Esophagus squamous epithelium (tissue), 5 donors: ENCODE data around the gene ELF4. TPM values are rescaled to one million over a fixed set of nuclear protein-coding genes. Genes with fewer than 3 reads are reported as not detected.

Experiments used
- DNase-seq: peaks from one replicate; lab custom pipeline; 2025; lab: John Stamatoyannopoulos, UW
- H3K27ac ChIP-seq, 4 donors: fragments of 200-600 bp; sonication (generic); one replicate each; pipeline ENCODE4 v1.5.1; 2016 to 2019; ENCODE audit warnings: mild to moderate bottlenecking in 1 of 4
- H3K27me3 ChIP-seq, 4 donors: fragments of 200-600 bp; sonication (generic); 1 replicate in 3 of 4; 2 replicates in 1 of 4; pipeline versions ENCODE4 v1.5.1 to v1.6.0; 2017 to 2021; ENCODE audit warnings: antibody characterized with exemption in 1 of 4
- H3K36me3 ChIP-seq, 3 donors: fragments of 200-600 bp; sonication (generic); one replicate each; pipeline ENCODE4 v1.5.1; 2016 to 2019
- H3K4me1 ChIP-seq, 3 donors: fragments of 200-600 bp; sonication (generic); one replicate each; pipeline ENCODE4 v1.5.1; 2017 to 2019
- H3K4me3 ChIP-seq, 4 donors: fragments of 200-600 bp; sonication (generic); 1 replicate in 3 of 4; 2 replicates in 1 of 4; pipeline ENCODE4 v1.5.1; 2016 to 2019; ENCODE audit warnings: mild to moderate bottlenecking in 2 of 4, moderate library complexity in 1 of 4
- H3K9me3 ChIP-seq, 3 donors: fragments of 200-600 bp; sonication (generic); one replicate each; pipeline ENCODE4 v1.5.1; 2016 to 2019
- POLR2A ChIP-seq, 4 donors: fragments of 450-650 bp; IDR thresholded peaks; one replicate each; pipeline ENCODE4 v1.6.1; 2017; ENCODE audit warnings: antibody characterized with exemption in 4 of 4, mild to moderate bottlenecking in 4 of 4, moderate library complexity in 3 of 4
- WGBS, 2 donors: methylation state at CpG; one replicate each; pipeline ENCODE4 v1.1.5; 2018; 5-methylcytosine and 5-hydroxymethylcytosine counted together
- intact Hi-C: fragments of 100-400 bp; cut with DNase I; formaldehyde crosslinking; loops from one replicate; pipeline ENCODE4 v1.15.0; 2022
- total RNA-seq, 4 donors: library from RNA; depleted of rRNA; stranded (reverse); fragments of >200 nt; gene quantifications; one replicate each; pipeline ENCODE4 v1.1.0, GENCODE V29; 2016
- TF ChIP-seq, protein P1 (sequence below), 6 experiments: fragments of 450-650 bp in 4 of 6; fragments of 200-600 bp in 2 of 6; sonication (generic) in 2 of 6; IDR thresholded peaks; one replicate each; pipeline ENCODE4 v1.5.1; 2016 to 2019; ENCODE audit warnings: antibody characterized with exemption in 6 of 6, mild to moderate bottlenecking in 4 of 6, moderate library complexity in 4 of 6
- donor health status: DM: yes; HTN: yes; CAD: no.

ELF4 gene
- total RNA-seq, result 10 to 100 TPM in 3 of 4 donors, 1 to 10 TPM in 1; 9.2 to 14.1 (median 12.5) TPM

- no peaks in the 10 kb centered on the region for H3K9me3 ChIP-seq
- no peaks in the 10 kb centered on the region for H3K27me3 ChIP-seq
- peaks cover 9 to 66% (median 22%) of the 10 kb centered on the region in 3 donors for H3K4me1 ChIP-seq
- H3K27ac ChIP-seq, result peak within 1 kb of the TSS; percentile 88 to 96 (median 94)
- peak within 1 kb of the TSS; percentile 63 to 77 (median 74) for H3K4me3 ChIP-seq
- 49% methylated on average over 26 of the region's 123 CpGs; no CpG with 5 or more reads in 1 of the 2 donors for WGBS, 2 donors
- intact Hi-C loops, result no loop called here
- DNase-seq, result peak; percentile 9
- peak in 1 of 4 donors; percentile 56 for TF ChIP-seq POLR2A (IDR thresholded peaks at IDR 0.05)
- TF ChIP-seq, protein P1, sequence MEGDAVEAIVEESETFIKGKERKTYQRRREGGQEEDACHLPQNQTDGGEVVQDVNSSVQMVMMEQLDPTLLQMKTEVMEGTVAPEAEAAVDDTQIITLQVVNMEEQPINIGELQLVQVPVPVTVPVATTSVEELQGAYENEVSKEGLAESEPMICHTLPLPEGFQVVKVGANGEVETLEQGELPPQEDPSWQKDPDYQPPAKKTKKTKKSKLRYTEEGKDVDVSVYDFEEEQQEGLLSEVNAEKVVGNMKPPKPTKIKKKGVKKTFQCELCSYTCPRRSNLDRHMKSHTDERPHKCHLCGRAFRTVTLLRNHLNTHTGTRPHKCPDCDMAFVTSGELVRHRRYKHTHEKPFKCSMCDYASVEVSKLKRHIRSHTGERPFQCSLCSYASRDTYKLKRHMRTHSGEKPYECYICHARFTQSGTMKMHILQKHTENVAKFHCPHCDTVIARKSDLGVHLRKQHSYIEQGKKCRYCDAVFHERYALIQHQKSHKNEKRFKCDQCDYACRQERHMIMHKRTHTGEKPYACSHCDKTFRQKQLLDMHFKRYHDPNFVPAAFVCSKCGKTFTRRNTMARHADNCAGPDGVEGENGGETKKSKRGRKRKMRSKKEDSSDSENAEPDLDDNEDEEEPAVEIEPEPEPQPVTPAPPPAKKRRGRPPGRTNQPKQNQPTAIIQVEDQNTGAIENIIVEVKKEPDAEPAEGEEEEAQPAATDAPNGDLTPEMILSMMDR (IDR thresholded peaks at IDR 0.05), result no peak
- H3K36me3 ChIP-seq, result no peaks in the 10 kb centered on the region
These were observed at the start of gene ELF4 for GRCh38 chrX:130110379-130111219. ELF4 (minus strand) TSS chrX:130110497; CDS start chrX:130081330, 29,167 bp downstream.

DNA sequence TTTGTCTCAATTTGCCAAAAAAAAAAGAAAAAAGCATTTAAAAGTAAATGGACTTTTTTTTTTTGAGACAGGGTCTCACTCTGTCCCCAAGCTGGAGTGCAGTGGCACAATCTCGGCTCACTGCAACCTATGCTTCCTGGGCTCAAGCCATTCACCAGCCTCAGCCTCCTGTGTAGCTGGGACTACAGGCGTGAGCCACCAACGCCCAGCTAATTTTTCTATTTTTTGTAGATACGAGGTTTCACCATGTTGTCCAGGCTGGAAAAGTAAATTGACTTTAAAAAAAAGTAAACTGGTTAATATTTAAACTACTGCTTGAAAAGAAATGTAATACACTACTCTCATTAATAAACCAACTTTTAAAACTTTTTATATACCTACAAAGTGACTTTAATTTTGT, 49.5 kb upstream of the ELF4 start:
- H3K4me1 ChIP-seq, result peaks cover 0 to 9% (median 4%) of the 10 kb centered on the region in 3 donors
- 80 to 90% methylated on average over 4 of the region's 4 CpGs for WGBS, 2 donors
- no peak for DNase-seq
- H3K27ac ChIP-seq, result no peak overlapping the region
- H3K36me3 ChIP-seq, result no peaks in the 10 kb centered on the region
- TF ChIP-seq POLR2A (IDR thresholded peaks at IDR 0.05), result no peak
- TF ChIP-seq, protein P1 (IDR thresholded peaks at IDR 0.05), result no peak
- intact Hi-C loops, result no loop called here
- H3K27me3 ChIP-seq, result no peaks in the 10 kb centered on the region
- no peak overlapping the region for H3K4me3 ChIP-seq
- no peaks in the 10 kb centered on the region for H3K9me3 ChIP-seq

- Histone ChIP-seq H3K36me3 (no peaks in the 10 kb centered on the region), H3K4me3 (no peak overlapping the region), H3K27ac (no peak overlapping the region), H3K4me1 (no peaks in the 10 kb centered on the region), H3K27me3 (no peaks in the 10 kb centered on the region), H3K9me3 (no peaks in the 10 kb centered on the region)
- TF ChIP-seq, protein P1 (IDR thresholded peaks at IDR 0.05), result no peak
- intact Hi-C loops, result no loop called here
- no peak for DNase-seq
- 61 to 73% methylated on average over 2 of the region's 2 CpGs for WGBS, 2 donors
These were observed 48.0 kb upstream of the ELF4 start for GRCh38 chrX:130158311-130158710.

GRCh38 chrX:130155564-130155963, 45.3 kb upstream of the ELF4 start:
- WGBS, 2 donors, result 26 to 42% methylated on average over 2 of the region's 2 CpGs
- H3K27ac ChIP-seq, result no peak overlapping the region
- no peaks in the 10 kb centered on the region for H3K9me3 ChIP-seq
- no peaks in the 10 kb centered on the region for H3K36me3 ChIP-seq
- TF ChIP-seq, protein P1 (IDR thresholded peaks at IDR 0.05), result no peak
- TF ChIP-seq POLR2A (IDR thresholded peaks at IDR 0.05), result no peak
- intact Hi-C loops, result no loop called here
- H3K4me3 ChIP-seq, result no peak overlapping the region
- DNase-seq, result no peak
- no peaks in the 10 kb centered on the region for H3K27me3 ChIP-seq
- no peaks in the 10 kb centered on the region for H3K4me1 ChIP-seq

- no peak for DNase-seq
- 71 to 100% methylated on average over 2 to 5 of the region's 5 CpGs for WGBS, 2 donors
- Histone ChIP-seq H3K27ac (no peak overlapping the region), H3K27me3 (no peaks in the 10 kb centered on the region), H3K36me3 (peaks cover 0 to 62% (median 0%) of the 10 kb centered on the region in 3 donors), H3K4me3 (no peak overlapping the region), H3K9me3 (no peaks in the 10 kb centered on the region), H3K4me1 (no peaks in the 10 kb centered on the region)
- intact Hi-C loops, result no loop called here
- TF ChIP-seq, protein P1 (IDR thresholded peaks at IDR 0.05), result no peak
- no peak for TF ChIP-seq POLR2A (IDR thresholded peaks at IDR 0.05)
These were observed 37.3 kb upstream of the ELF4 start for GRCh38 chrX:130147631-130148030.
